GM23248 (cell line): ENCODE data around the gene OR2A25. TPM values are rescaled to one million over a fixed set of nuclear protein-coding genes. Genes with fewer than 3 reads are reported as not detected.

ENCODE experiments used
- DNase-seq: peaks from one replicate; pipeline ENCODE4 v3.0.0-alpha.2; 2015
- H2AFZ ChIP-seq: fragments of 200-600 bp; sonication (generic); 2 replicates; pipeline ENCODE4 v1.6.1; 2016; ENCODE audit warnings: antibody characterized with exemption
- H3F3A ChIP-seq: fragments of 200-600 bp; sonication (generic); 2 replicates; pipeline ENCODE4 v1.6.1; 2016; ENCODE audit warnings: mild to moderate bottlenecking, antibody characterized with exemption, mixed run types; ENCODE audit not compliant: insufficient read depth
- H3K27ac ChIP-seq: fragments of 200-600 bp; sonication (generic); 2 replicates; pipeline ENCODE4 v1.5.1; 2016; ENCODE audit warnings: mild to moderate bottlenecking
- H3K27me3 ChIP-seq: fragments of 200-600 bp; sonication (generic); replicated peaks from 2 replicates; pipeline ENCODE4 v1.6.1; 2016; ENCODE audit warnings: mild to moderate bottlenecking; ENCODE audit not compliant: insufficient read depth
- H3K36me3 ChIP-seq: fragments of 200-600 bp; sonication (generic); 2 replicates; pipeline ENCODE4 v1.6.1; 2016; ENCODE audit warnings: low read depth, mild to moderate bottlenecking
- H3K4me1 ChIP-seq: fragments of 200-600 bp; sonication (generic); 2 replicates; pipeline ENCODE4 v1.6.1; 2016; ENCODE audit warnings: mild to moderate bottlenecking; ENCODE audit not compliant: insufficient read depth
- H3K4me2 ChIP-seq: fragments of 200-600 bp; sonication (generic); one replicate; pipeline ENCODE4 v1.6.1; 2016; ENCODE audit warnings: mild to moderate bottlenecking; ENCODE audit not compliant: unreplicated experiment
- H3K4me3 ChIP-seq: fragments of 200-600 bp; sonication (generic); 2 replicates; pipeline ENCODE4 v1.5.1; 2016; ENCODE audit warnings: mild to moderate bottlenecking
- H3K79me2 ChIP-seq: fragments of 200-600 bp; sonication (generic); 2 replicates; pipeline ENCODE4 v1.6.1; 2016; ENCODE audit warnings: mild to moderate bottlenecking; ENCODE audit not compliant: insufficient read depth
- H3K9ac ChIP-seq: fragments of 200-600 bp; sonication (generic); 2 replicates; pipeline ENCODE4 v1.6.1; 2016; ENCODE audit warnings: mild to moderate bottlenecking
- H3K9me2 ChIP-seq: fragments of 200-600 bp; sonication (generic); 2 replicates; pipeline ENCODE4 v1.6.1; 2016; ENCODE audit warnings: mixed run types, mild to moderate bottlenecking, moderate library complexity; ENCODE audit not compliant: insufficient read depth
- H3K9me3 ChIP-seq: fragments of 200-600 bp; sonication (generic); one replicate; pipeline ENCODE4 v1.6.1; 2017; ENCODE audit warnings: low read depth
- H4K20me1 ChIP-seq: fragments of 200-600 bp; sonication (generic); 2 replicates; pipeline ENCODE4 v1.6.0; 2016; ENCODE audit not compliant: insufficient read depth
- EZH2 ChIP-seq: fragments of 200-600 bp; sonication (generic); IDR thresholded peaks from 2 replicates; pipeline ENCODE4 v1.6.1; 2018; ENCODE audit warnings: antibody characterized with exemption, mild to moderate bottlenecking; ENCODE audit not compliant: insufficient read depth, poor library complexity, severe bottlenecking
- EZH2phosphoT487 ChIP-seq: fragments of 200-600 bp; sonication (generic); IDR thresholded peaks from 2 replicates; pipeline ENCODE4 v1.6.1; 2018; ENCODE audit warnings: antibody characterized with exemption, moderate library complexity, mild to moderate bottlenecking, low read depth; ENCODE audit not compliant: insufficient read depth
- WGBS, 2 experiments: methylation state at CpG; one replicate each; pipeline ENCODE4 v1.1.6; 2015 to 2017; ENCODE audit warnings: low lambda C conversion rate in 2 of 2, low coverage in 1 of 2; ENCODE audit errors: missing lambda C conversion rate in 2 of 2; 5-methylcytosine and 5-hydroxymethylcytosine counted together
- in situ Hi-C: fragments of 300-500 bp; cut with MboI; formaldehyde crosslinking; loops from 2 replicates; pipeline ENCODE4 v1.15.0; 2020
- polyA plus RNA-seq: library from polyadenylated mRNA; unstranded; fragments of >200 nt; fragmentation: Nextera tagmentation; extraction: Ambion mirVana; gene quantifications from 2 replicates; pipeline ENCODE4 v1.2.1, GENCODE V29; 2016
- total RNA-seq: library from RNA; depleted of rRNA; stranded (reverse); fragments of >200 nt; shearing (Covaris generic); gene quantifications from 2 replicates; pipeline ENCODE4 v1.2.3, GENCODE V29; 2014; rRNA removed

OR2A25 gene
- not detected in 2 replicates for total RNA-seq
- not detected in 2 replicates for polyA plus RNA-seq

GRCh38 chr7:144069511-144069910, at the start of gene OR2A25:
Gene OR2A25, plus strand, starts transcription at chr7:144069811. Its CDS starts 4,409 bp downstream, at chr7:144074220.
- Histone ChIP-seq H3F3A (no peaks in the 10 kb centered on the region), H3K27ac (no peak within 1 kb of the TSS), H3K4me3 (no peak within 1 kb of the TSS), H3K4me1 (no peaks in the 10 kb centered on the region), H2AFZ (no peak within 1 kb of the TSS), H3K9me3 (no peaks in the 10 kb centered on the region), H3K4me2 (no peak within 1 kb of the TSS), H3K27me3 (0 out of 2 replicates have a peak, but pooled peaks cover 6% of the 10 kb centered on the region), H4K20me1 (no peaks in the 10 kb centered on the region), H3K9me2 (no peaks in the 10 kb centered on the region), H3K36me3 (no peaks in the 10 kb centered on the region), H3K79me2 (no peaks in the 10 kb centered on the region), H3K9ac (no peak within 1 kb of the TSS)
- WGBS, 2 experiments, result 3 to 29% methylated on average over 1 of the region's 1 CpG
- in situ Hi-C loops, result no loop called here
- TF ChIP-seq EZH2phosphoT487, result no peak
- TF ChIP-seq EZH2, result no peak
- no peak for DNase-seq

- Histone ChIP-seq H3K4me3 (no peak overlapping the region), H3K9me2 (no peaks in the 10 kb centered on the region), H3K9ac (no peak overlapping the region; the same call in 1 of the 2 replicates), H2AFZ (no peak overlapping the region), H3F3A (peaks cover 16% of the 10 kb centered on the region; the same call in 1 of the 2 replicates), H3K27me3 (no peaks in the 10 kb centered on the region), H3K4me2 (no peak overlapping the region), H3K36me3 (no peaks in the 10 kb centered on the region), H4K20me1 (no peaks in the 10 kb centered on the region), H3K4me1 (peaks cover 14% of the 10 kb centered on the region), H3K9me3 (no peaks in the 10 kb centered on the region), H3K79me2 (no peaks in the 10 kb centered on the region), H3K27ac (no peak overlapping the region)
- in situ Hi-C loops, result no loop called here
- WGBS, 2 experiments, result 74 to 76% methylated on average over 3 of the region's 3 CpGs
- no peak for DNase-seq
- TF ChIP-seq EZH2 (no peak), EZH2phosphoT487 (no peak)
These were observed 49.3 kb upstream of the OR2A25 start for GRCh38 chr7:144020340-144020739.

- no peak overlapping the region for H3K27ac ChIP-seq
- H3F3A ChIP-seq, result peaks cover 16% of the 10 kb centered on the region; the same call in 1 of the 2 replicates
- H3K4me1 ChIP-seq, result peaks cover 14% of the 10 kb centered on the region
- H2AFZ ChIP-seq, result no peak overlapping the region
- no peaks in the 10 kb centered on the region for H4K20me1 ChIP-seq
- no peak overlapping the region for H3K9ac ChIP-seq
- DNase-seq, result no peak
- no peak overlapping the region for H3K4me2 ChIP-seq
- no peak overlapping the region for H3K4me3 ChIP-seq
- no peaks in the 10 kb centered on the region for H3K27me3 ChIP-seq
- no peaks in the 10 kb centered on the region for H3K9me3 ChIP-seq
- H3K79me2 ChIP-seq, result no peaks in the 10 kb centered on the region
- in situ Hi-C loops, result no loop called here
- no peaks in the 10 kb centered on the region for H3K36me3 ChIP-seq
- TF ChIP-seq EZH2phosphoT487, result no peak
- no peaks in the 10 kb centered on the region for H3K9me2 ChIP-seq
These were observed 47.4 kb upstream of the OR2A25 start for GRCh38 chr7:144022169-144022568.

GRCh38 chr7:144023171-144023827, 46.3 kb upstream of the OR2A25 start:
- no peak overlapping the region for H3K9ac ChIP-seq
- no peak for DNase-seq
- H3K27me3 ChIP-seq, result no peaks in the 10 kb centered on the region
- WGBS, 2 experiments, result 87 to 91% methylated on average over 4 of the region's 4 CpGs
- in situ Hi-C loops, result no loop called here
- no peak overlapping the region for H3K4me3 ChIP-seq
- no peaks in the 10 kb centered on the region for H3K36me3 ChIP-seq
- peaks cover 16% of the 10 kb centered on the region; the same call in 1 of the 2 replicates for H3F3A ChIP-seq
- no peaks in the 10 kb centered on the region for H3K79me2 ChIP-seq
- H4K20me1 ChIP-seq, result no peaks in the 10 kb centered on the region
- H3K9me2 ChIP-seq, result no peaks in the 10 kb centered on the region
- no peak for TF ChIP-seq EZH2phosphoT487
- TF ChIP-seq EZH2, result no peak
- no peak overlapping the region for H3K4me2 ChIP-seq
- no peaks in the 10 kb centered on the region for H3K9me3 ChIP-seq
- H3K27ac ChIP-seq, result no peak overlapping the region
- no peak overlapping the region for H2AFZ ChIP-seq
- H3K4me1 ChIP-seq, result peaks cover 14% of the 10 kb centered on the region
